WERI-Rb-1 (cell line): ENCODE measurements around the gene TNFRSF21.

Experiments
- DNase-seq: peaks from one replicate; pipeline ENCODE4 v3.0.0-alpha.2; 2020
- H3K27ac ChIP-seq: fragments of 250-450 bp; sonication (Bioruptor Pico); 2 replicates; pipeline ENCODE4 v1.5.1; 2020; ENCODE audit warnings: mild to moderate bottlenecking, moderate library complexity
- H3K27me3 ChIP-seq: fragments of 250-450 bp; sonication (Bioruptor Pico); 2 replicates; pipeline ENCODE4 v1.5.1; 2021; ENCODE audit warnings: mild to moderate bottlenecking, low read depth, moderate library complexity; ENCODE audit not compliant: insufficient read depth, severe bottlenecking
- H3K36me3 ChIP-seq: fragments of 250-450 bp; sonication (Bioruptor Pico); 2 replicates; pipeline ENCODE4 v1.5.1; 2020; ENCODE audit warnings: mild to moderate bottlenecking, moderate library complexity
- H3K4me3 ChIP-seq: 2 replicates; pipeline ENCODE4 v1.5.1; 2011; ENCODE audit warnings: low read depth, mild to moderate bottlenecking, control low read depth, low read length
- H3K9me3 ChIP-seq: fragments of 250-450 bp; sonication (Bioruptor Pico); 2 replicates; pipeline ENCODE4 v1.5.1; 2021; ENCODE audit warnings: mild to moderate bottlenecking, moderate library complexity; ENCODE audit not compliant: severe bottlenecking
- TF ChIP-seq, protein P1 (sequence below): IDR thresholded peaks from 2 replicates; pipeline ENCODE4 v1.5.1; 2011; ENCODE audit warnings: low read depth, mild to moderate bottlenecking, control low read depth, inconsistent platforms, low read length

TNFRSF21 gene

DNA sequence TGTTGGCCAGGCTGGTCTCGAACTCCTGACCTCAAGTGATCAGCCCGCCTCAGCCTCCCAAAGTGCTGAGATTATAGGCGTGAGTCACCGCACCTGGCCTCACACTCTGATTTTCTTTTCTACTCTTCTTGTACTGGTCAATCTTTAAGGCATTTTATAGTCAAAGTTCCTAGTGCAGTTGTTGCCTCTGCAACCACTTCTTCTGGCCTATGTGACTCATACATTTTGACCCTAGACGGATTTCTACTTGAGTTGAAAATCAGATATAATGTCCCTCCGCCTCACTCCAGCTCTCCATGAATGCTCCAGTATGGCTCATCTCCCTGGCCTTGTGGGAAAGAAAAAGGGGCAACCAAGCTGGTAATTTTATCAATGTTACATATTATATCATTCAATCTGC lies 42.4 kb downstream of the TNFRSF21 start:
- no peak for DNase-seq
- no peaks in the 10 kb centered on the region for H3K27me3 ChIP-seq
- H3K27ac ChIP-seq: no peak overlapping the region
- H3K36me3 ChIP-seq: peaks cover 5% of the 10 kb centered on the region
- TF ChIP-seq, protein P1, sequence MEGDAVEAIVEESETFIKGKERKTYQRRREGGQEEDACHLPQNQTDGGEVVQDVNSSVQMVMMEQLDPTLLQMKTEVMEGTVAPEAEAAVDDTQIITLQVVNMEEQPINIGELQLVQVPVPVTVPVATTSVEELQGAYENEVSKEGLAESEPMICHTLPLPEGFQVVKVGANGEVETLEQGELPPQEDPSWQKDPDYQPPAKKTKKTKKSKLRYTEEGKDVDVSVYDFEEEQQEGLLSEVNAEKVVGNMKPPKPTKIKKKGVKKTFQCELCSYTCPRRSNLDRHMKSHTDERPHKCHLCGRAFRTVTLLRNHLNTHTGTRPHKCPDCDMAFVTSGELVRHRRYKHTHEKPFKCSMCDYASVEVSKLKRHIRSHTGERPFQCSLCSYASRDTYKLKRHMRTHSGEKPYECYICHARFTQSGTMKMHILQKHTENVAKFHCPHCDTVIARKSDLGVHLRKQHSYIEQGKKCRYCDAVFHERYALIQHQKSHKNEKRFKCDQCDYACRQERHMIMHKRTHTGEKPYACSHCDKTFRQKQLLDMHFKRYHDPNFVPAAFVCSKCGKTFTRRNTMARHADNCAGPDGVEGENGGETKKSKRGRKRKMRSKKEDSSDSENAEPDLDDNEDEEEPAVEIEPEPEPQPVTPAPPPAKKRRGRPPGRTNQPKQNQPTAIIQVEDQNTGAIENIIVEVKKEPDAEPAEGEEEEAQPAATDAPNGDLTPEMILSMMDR: no peak
- no peak overlapping the region for H3K4me3 ChIP-seq
- H3K9me3 ChIP-seq: no peaks in the 10 kb centered on the region

DNA sequence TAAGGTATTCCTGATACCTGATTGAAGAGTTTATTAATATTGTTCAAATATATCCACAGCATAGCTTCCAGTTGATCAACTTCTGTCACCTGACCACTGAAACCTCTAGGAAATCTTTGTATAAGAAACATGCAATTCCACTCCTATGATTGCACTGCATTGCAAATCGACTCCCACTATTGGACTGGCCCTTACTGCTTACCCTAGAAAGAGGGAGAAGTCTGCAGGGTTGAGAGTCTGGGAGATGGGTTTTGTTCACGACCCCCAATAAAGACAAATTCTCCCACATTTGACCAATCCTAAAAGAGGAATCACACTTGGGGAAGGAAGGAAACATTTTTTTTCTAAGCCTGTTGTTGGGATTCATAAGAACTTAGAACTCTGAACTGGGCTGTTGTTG lies 43.7 kb downstream of the TNFRSF21 start:
- Histone ChIP-seq H3K4me3 (no peak overlapping the region), H3K27me3 (no peaks in the 10 kb centered on the region), H3K36me3 (peaks cover 5% of the 10 kb centered on the region), H3K27ac (no peak overlapping the region), H3K9me3 (no peaks in the 10 kb centered on the region)
- TF ChIP-seq, protein P1: no peak
- DNase-seq: no peak

DNA sequence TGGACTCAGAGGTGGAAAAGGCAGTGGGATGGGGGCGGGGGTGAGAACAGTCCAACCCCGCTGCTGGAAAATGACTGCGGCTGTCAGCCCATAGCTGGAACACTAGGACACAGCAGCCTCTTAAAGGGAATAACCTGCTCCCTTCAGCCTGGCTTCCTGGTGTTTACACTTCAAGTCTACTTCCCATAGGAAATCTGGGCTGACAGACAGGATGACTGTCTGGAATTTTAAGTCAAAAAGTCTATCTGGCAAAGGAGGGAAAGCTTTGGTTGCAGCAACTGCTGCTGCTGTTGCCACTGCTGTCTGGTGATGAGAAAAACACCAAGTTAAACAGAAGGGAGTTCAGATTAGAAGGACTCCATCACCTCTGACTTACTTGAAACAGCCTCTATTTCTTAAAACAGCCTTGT lies 44.9 kb downstream of the TNFRSF21 start:
- Histone ChIP-seq H3K27ac (no peak overlapping the region), H3K4me3 (no peak overlapping the region), H3K9me3 (no peaks in the 10 kb centered on the region), H3K27me3 (no peaks in the 10 kb centered on the region), H3K36me3 (peaks cover 1% of the 10 kb centered on the region)
- TF ChIP-seq, protein P1: no peak
- DNase-seq: no peak

DNA sequence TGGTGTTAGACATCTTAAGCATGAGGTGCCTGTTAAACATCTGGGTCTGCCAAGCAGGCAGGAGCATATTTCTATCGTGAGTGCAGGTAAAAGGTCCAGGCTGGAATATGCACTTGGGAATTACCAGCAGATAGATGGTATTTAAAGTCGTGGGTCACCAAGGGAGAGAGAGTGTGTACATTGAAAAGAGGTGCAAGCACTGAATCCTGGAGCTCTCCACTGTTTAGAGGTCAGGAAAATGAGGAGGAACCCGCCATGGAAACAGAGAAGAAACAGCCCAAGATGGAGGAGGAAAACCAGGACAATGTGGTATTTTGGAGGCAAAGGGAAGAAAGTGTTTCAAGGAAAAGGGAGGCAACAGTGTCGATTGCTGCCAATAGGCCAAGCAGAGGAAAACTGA lies 46.4 kb downstream of the TNFRSF21 start:
- Histone ChIP-seq H3K27me3 (no peaks in the 10 kb centered on the region), H3K4me3 (no peak overlapping the region), H3K9me3 (no peaks in the 10 kb centered on the region), H3K36me3 (no peaks in the 10 kb centered on the region; the same call in 1 of the 2 replicates), H3K27ac (no peak overlapping the region)
- TF ChIP-seq, protein P1: no peak
- DNase-seq: no peak

DNA sequence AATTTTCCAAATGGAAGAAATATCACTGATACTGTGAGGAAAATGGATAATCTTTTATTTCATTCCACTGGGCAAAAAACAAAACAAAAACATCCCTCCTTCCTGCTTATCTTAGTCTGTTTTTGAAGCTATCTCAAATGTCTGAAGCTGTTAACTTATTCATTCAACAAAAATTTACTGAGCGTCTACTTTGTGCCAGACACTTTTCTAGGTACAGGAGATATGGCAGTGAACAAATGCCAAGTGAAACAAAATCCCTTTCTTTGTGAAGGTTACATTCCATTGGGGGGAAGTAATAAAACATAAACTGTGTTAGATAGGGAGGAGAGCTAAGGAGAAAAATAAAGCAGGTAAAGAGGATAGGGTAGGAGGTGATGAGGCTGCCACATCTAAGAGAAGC lies 47.5 kb downstream of the TNFRSF21 start:
- no peak for DNase-seq
- H3K4me3 ChIP-seq: no peak overlapping the region
- no peaks in the 10 kb centered on the region for H3K27me3 ChIP-seq
- peaks cover 6% of the 10 kb centered on the region; the same call in 1 of the 2 replicates for H3K36me3 ChIP-seq
- H3K9me3 ChIP-seq: no peaks in the 10 kb centered on the region
- TF ChIP-seq, protein P1: no peak
- H3K27ac ChIP-seq: no peak overlapping the region

DNA sequence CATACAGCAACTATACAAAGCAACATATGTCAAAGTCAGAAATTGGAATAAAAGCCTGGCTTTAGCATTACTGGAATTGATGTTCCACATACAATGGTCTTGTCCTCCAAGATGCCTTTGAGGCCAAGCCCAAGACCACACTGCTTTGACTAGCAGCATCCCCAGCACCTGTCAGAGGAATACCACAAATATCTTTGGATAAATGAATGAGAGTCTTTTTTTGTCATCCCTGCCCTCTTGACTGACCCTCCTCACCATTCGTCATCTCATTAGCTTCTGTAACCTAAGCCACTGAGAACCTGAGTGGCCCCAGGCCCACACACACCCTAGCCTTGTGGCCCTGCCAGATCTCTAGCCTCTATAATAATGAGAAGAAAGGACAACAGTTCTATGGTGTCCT lies 48.5 kb downstream of the TNFRSF21 start:
- H3K36me3 ChIP-seq: peaks cover 6% of the 10 kb centered on the region; the same call in 1 of the 2 replicates
- no peak overlapping the region for H3K27ac ChIP-seq
- DNase-seq: no peak
- no peaks in the 10 kb centered on the region for H3K27me3 ChIP-seq
- TF ChIP-seq, protein P1: no peak
- no peaks in the 10 kb centered on the region for H3K9me3 ChIP-seq
- no peak overlapping the region for H3K4me3 ChIP-seq
